Measurements from ENCODE around the gene ZFYVE21.

Gene ZFYVE21

GRCh38 chr14:103676881-103677675 is 38.5 kb upstream of the ZFYVE21 start:
- no peak for TF ChIP-seq CTCF (IDR thresholded peaks at IDR 0.05; ENCODE audit: borderline replicate concordance, insufficient read depth, low read depth, low read length)

GRCh38 chr14:103679351-103679750 is 36.3 kb upstream of the ZFYVE21 start:
- no peak overlapping the region for H3K4me3 ChIP-seq (ENCODE audit: low read depth, low read length)
- TF ChIP-seq CTCF (IDR thresholded peaks at IDR 0.05; ENCODE audit: borderline replicate concordance, insufficient read depth, low read depth, low read length): peak; percentile 90

More at GRCh38 chr14:103676881-103677675, 38.5 kb upstream of the ZFYVE21 start:
- H3K4me3 ChIP-seq (ENCODE audit: low read depth, low read length): no peak overlapping the region

GRCh38 chr14:103680491-103681231 is 34.9 kb upstream of the ZFYVE21 start:
- H3K4me3 ChIP-seq (ENCODE audit: low read depth, low read length): no peak overlapping the region
- TF ChIP-seq CTCF (IDR thresholded peaks at IDR 0.05; ENCODE audit: borderline replicate concordance, insufficient read depth, low read depth, low read length): no peak

GRCh38 chr14:103683139-103683538 is 32.5 kb upstream of the ZFYVE21 start:
- no peak overlapping the region for H3K4me3 ChIP-seq (ENCODE audit: low read depth, low read length)
- no peak for TF ChIP-seq CTCF (IDR thresholded peaks at IDR 0.05; ENCODE audit: borderline replicate concordance, insufficient read depth, low read depth, low read length)

- TF ChIP-seq CTCF (IDR thresholded peaks at IDR 0.05; ENCODE audit: borderline replicate concordance, insufficient read depth, low read depth, low read length): no peak
- no peak overlapping the region for H3K4me3 ChIP-seq (ENCODE audit: low read depth, low read length)
These were observed 31.1 kb upstream of the ZFYVE21 start for GRCh38 chr14:103684471-103684870.

- TF ChIP-seq CTCF (IDR thresholded peaks at IDR 0.05; ENCODE audit: borderline replicate concordance, insufficient read depth, low read depth, low read length): no peak
- H3K4me3 ChIP-seq (ENCODE audit: low read depth, low read length): no peak overlapping the region
These were observed 30.7 kb upstream of the ZFYVE21 start for GRCh38 chr14:103684871-103685270.
